Measurements from ENCODE around the gene MERTK.
"Not testable (repeated sequence)": the region's sequence is repeated elsewhere in the genome, so short reads cannot be mapped to it uniquely, and the experiment has no call there.

Gene MERTK

DNA sequence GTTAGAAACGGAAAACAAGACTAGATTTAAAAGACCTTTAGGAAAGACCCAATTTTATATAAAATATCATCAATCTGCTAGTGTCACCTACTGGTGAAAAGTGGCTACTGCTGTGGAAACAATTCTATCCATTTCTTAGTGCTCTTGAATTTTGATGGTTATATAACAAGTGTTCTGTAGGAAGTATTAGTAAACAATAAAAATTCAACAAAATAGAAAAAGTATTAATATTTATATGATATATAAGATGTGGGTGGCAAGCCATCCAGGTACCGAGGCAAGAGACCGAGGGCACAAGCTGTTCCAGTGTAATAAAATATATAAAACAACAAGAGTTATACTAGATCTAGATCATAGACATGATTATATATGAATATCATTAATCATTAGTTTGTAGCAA is 150.5 kb downstream of the MERTK start:
- no peak for DNase-seq

DNA sequence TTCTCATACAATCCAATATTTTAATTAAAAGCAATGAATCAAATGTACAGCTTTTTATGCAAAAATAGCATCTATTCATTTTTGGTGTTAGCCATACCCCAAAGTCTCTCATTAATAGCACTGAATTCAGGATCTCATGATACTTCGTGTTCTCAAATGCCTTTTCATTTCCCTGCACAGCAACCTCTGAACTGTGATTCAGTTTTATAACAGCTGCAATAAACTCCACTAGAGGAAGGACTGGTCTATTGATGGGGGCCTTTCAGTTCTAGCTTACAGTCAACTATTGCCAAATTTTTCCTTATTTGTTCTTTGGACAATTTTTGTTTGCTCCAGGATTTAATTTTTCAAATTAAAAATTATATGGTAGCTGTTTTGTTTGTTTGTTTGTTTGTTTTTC is 151.9 kb downstream of the MERTK start:
- DNase-seq, result no peak

DNA sequence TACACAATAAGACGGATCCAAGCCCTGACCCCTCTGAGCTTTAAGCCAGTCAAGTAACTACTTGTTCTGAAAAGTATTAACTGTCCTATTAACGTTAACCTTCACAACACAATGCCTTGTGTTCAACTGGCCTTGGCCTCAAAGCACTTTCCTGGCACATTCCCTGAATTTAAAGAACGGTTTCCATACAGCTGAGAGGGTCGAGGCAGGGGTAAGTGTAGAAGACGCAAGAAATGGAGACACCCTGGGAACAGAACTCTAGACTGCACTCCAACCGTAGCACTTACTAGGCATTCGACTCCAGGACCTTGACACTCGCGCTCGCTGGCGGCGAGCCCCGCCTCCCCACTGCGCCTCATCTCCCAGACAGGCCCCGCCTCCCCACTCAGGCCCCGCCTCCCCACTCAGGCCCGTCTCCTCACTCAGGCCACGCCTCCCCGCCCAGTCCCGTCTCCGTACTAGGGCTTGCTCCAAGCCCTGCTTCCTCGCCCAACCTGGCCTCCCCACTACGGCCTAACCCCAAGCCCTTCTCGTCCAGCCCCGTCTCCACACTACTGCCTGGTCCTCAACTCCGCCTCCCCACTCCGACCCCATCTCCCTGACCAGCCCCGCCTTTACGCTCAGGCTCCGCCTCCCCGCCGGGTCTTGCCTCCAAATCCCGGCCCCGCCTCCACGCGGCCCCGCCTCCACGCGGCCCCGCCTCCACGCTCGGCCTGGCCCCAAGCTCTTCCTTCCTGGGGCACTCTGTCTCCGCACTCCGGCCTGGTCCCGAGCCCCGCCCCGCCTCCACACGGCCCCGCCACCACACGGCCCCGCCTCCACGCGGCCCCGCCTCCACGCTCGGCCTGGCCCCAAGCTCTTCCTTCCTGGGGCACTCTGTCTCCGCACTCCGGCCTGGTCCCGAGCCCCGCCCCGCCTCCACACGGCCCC is 155.8 kb downstream of the MERTK start:
- DNase-seq, result peak; percentile 99

DNA sequence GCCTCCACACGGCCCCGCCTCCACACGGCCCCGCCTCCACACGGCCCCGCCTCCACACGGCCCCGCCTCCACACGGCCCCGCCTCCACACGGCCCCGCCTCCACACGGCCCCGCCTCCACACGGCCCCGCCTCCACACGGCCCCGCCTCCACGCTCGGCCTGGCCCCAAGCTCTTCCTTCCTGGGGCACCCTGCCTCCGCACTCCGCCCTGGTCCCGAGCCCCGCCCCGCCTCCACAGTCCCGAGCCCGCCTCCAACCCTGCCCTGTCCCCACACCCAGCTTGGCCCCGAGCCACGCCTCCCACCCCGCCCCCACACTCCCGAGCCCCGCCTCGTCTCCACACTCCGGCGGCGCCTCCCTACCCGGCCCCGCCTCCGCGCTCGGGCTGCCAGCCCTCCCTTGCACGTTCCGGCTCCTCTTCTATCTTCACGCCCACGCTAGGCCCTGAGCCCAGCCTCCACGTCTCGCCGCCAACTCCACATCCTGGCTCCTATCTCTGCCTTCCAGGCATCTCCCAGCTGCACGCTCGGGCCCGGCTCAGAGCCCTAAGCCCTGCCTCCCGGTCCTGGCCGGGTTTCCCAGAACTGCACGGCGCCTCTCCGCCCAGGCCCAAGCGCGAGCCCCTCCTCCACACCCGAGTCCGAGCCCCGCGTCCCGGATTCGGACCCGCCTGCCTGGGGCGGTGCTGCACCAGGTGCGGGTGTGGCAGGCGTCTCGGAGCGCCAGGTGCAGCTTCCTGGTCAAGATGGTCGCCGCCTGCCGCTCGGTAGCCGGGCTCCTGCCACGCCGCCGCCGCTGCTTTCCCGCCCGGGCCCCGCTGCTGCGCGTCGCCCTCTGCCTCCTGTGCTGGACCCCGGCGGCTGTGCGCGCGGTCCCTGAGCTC is 156.7 kb downstream of the MERTK start, which contains the start of gene TMEM87B:
TMEM87B (plus strand) TSS at position 423 of the 883 bp plus-strand sequence; CDS start at position 746, 323 bp downstream.
- DNase-seq, result peak; percentile 98

DNA sequence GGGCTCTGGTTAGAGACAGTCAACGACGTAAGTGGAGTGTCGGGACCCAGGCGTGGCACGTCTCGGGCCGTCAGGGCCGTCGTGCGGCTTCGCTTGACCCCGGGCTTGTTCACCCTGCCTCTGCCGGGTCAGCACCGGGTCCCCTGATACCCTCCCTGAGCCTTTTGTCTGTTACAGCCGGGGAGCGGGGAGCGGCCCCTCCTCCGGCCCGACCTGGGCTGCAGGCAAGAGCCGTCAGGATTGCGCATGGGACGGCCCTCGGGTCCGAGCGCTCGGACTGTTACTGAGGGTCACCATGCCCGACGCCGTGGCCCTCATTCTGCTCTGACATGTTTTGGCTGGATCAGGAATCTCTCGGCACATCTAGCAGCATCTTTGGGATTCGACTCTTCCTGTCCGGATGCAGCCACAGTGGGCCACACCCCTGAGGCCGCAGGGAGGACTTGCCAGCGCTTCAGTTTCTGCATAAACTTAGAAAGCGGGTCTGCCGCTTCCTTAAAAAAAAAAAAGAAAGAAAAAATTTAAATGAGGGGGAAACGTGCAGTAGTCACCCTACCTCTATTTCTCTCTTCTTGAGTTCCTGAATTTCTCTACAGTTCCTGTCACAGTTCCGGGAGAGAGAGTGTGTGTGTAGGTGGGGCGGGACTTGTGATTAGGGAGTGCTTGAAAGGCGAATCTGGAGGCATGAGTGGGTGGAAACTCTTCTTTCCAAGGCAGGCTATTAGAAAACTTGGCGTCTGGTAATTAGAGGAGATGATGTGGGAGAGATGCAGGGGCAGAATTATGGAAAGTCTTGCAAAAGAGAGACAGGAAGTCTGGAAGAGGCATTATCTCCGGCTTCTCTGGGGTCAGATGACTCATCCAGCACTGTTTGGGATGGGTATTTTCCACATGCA is 157.6 kb downstream of the MERTK start:
- DNase-seq, result peak; percentile 11

DNA sequence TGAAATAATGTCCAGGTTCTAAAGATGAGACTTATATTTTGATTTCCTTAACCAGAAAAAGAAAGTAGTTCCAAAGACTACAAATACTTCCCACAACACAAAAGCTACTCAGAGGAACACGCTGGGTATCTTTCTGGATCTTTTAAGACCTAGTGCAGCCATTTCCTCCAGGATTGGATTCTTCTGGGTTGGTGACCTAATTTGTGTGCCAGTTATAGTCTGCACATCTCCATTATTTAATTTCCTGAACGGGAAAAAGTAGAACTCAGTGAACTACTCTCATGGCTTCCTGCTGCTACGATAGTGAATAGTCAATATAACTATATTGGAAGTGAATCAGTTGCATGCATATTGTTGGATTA is 158.2 kb downstream of the MERTK start:
- no peak for DNase-seq

DNA sequence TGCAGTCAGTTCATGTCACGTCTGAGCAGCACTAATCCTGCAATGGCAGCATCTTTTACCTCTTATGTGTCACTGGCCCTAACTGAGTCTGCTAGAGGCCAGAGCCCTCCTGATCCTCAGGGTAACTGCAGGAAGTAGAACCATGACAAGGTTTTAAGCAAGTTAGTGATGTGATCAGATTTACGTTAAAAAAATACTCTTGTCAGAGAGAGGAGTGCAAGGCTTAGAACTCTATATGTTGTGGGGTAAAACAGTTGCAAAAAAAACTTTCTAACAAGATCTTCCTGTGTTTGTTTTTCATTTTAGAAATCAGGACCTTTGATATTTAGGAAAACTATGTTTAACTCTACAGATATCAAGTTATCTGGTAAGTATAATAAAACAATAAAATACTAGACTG is 161.3 kb downstream of the MERTK start:
- no peak for DNase-seq

DNA sequence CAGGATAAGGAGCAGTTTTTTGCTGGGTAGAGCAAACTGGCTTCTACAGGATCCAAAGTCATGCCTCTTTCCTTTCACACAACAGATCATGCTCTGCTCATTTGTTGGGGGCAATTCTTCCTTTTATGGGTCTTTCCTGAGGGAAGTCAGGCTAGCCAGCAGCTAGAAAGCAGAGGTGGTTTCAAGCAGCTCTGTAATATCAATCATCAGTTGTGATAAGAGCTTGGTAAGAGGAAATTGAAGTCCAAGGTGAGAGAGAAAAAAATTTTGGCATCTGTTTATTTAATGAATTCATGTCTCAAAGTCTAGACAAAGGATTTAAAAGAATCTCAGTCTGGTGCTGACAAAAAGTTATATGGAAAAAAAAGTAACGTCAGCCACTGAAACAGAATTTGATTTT is 162.9 kb downstream of the MERTK start:
- no peak for DNase-seq

DNA sequence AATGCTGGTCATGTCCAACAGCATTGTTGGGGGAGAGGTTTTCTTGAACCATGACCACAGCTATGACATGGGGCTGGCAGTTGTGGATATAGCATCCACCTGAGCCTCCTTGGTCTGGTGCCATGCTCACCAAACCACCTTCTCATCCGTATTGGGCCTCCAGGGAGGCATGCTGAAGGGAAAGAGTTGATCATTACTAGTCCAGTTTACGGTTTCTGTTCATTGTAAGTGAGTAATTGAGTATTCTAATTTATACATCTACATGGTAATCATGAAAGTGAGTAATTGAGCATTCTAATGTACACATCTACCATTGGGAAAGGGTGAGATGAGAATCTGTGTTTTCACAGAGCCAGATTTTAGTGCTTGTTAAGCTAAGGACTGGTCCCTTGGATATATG is 163.4 kb downstream of the MERTK start:
- no peak for DNase-seq

DNA sequence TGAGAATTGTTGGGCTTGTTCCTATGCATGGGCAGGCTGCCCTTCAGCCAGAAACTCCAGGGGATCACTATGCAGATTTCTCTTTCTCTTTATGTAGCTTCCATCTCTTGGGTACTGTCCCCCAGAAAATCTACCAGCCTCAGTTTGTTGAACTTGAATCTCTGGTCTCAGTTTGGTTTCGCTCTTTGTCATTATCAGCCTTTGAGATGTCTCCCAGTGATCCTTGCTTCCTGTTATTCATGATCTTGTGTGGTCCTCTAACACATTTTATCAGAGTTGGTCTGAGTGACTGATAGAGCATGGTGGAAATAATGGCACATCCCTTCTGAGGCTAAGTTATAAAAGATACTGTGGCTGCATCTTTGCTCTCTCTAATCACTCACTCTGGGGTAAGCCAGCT is 164.5 kb downstream of the MERTK start:
- no peak for DNase-seq

DNA sequence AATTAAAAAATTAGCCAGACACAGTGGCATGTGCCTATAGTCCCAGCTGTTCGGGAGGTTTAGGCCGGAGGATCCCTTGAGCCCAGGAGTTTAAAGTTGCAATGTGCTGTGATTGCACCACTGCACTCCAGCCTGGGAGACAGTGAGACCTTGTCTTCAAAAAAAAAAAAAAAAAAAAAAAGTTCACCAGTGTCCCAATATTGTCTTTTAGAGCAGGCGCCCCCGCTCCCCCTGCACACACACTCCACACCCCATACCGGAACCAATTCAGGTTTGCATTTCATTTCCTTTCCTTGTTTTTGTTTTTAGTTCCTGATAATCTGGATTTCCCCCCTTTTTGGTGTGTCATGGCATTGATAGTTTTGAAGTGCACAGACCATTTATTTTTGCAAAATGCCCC is 167.1 kb downstream of the MERTK start:
- DNase-seq, result no peak

DNA sequence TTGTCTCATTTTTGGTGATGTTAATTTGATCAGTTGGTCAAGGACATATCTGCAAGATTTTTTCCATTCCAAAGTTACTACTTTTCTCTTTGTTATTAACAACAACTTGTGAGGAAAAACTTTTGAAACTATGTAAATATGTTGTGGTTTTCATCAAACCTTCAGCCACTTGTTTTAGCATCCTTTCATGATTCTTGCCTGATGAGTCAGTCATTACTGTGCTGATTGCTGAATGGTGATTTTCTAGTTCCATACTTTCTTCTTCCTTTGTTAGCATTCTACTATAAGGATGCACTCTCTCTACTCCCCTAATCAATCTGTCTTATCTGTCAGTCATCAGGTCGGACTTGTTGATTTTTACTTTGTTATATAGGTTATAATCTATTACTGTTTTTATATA is 167.6 kb downstream of the MERTK start:
- DNase-seq, result no peak

DNA sequence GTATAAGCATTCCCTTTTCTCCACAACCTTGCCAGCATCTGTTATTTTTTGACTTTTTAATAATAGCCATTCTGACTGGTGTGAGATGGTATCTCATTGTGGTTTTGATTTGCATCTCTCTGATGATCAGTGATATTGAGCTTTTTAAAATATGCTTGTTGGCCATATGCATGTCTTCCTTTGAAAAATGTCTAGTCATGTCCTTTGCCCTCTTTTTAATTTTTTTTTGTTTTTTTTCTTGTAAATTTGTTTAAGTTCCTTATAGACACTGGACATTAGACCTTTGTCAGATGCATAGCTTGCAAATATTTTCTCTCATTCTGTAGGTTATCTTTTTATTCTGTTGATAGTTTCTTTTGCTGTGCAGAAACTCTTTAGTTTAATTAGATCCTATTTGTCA is 171.4 kb downstream of the MERTK start:
- not testable (repeated sequence) for DNase-seq

DNA sequence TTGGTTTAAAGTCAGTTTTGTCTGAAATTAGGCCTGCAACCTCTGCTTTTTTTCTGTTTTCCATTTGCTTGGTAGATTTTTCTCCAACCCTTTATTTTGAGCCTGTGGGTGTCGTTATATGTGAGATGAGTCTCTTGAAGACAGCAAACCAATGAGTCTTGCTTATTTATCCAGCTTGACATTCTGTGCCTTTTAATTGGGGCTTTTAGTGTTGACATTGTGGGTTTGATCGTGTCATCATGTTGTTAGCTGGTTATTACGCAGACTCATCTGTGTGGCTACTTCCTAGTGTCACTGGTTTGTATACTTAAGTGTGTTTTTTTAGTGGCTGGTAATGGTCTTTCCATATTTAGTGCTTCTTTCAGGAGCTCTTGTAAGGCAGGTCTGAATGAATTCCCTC is 175.5 kb downstream of the MERTK start:
- DNase-seq, result no peak

DNA sequence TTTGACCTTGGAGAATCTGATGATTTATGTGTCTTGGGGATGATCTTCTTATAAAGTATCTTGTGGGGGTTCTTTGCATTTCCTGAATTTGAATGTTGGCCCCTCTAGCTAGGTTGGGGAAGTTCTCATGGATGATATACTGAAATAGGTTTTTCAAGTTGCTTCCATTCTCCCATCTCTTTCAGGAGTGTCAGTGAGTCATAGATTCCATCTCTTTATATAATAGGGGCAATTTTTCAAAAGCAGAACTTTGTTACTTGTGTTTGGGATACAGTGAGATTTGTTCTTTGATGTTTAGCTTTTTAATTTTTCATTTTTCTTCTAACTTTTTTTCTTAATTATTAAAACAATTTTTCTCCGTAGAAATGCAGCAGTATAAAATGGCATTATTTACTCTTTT is 176.1 kb downstream of the MERTK start:
- no peak for DNase-seq

DNA sequence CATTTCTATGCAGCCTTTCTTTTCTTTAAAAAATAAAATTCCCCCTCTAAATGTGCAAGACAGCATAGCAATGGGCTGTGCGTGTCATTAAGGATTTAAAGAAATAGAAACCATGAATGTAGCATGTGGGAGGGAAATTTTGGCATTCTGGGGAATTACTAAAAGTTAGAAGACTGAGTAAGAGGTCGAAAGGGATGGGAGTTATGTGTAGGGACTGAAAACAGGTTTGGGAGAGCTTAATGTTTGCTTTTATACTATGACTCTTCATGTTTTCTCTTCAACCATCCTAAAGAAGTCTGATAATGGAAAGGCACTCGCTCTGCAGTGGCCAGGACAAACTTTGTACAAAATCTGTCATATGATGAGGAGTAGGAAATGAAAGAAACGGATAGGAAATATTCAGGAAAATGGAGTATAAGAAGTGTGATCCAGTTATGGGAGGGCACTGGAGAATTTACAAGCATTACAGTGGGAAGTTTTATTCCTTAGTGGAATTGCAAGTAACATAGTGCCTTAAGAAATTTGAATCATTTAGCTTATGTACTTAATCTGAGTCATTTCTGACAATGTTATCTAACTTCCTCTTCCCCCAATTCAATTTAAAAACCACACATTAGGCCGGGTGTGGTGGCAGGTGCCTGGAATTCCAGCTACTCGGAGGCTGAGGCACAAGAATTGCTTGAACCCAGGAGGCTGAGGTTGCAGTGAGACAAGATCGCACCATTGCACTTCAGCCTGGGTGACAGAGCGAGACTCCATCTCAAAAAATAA is 177.3 kb downstream of the MERTK start:
- no peak for DNase-seq

DNA sequence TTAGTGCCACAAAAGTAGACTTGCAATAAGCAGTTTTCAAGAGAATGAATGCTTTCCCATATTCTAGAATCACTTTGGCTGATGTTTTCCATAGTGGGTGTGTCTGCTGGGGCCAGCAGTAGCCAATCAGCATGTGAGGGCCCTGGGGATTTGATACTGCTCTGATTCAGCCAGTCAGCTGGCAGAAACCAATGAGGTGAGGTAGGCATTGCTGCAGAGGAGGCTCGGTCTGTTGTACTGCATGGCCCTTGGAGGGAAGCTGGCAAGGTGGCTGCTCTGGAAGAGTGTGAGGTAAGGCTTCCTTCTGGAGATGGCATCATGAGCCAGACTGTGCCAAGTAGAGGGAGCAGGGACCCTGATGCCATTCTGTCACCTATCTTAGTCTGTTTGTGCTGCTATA is 179.4 kb downstream of the MERTK start:
- DNase-seq, result no peak

All from CD4-positive, alpha-beta T cell treated with Interferon gamma for 1 hour (primary cell).